ENCODE results near the gene KLF11. TPM values are rescaled to one million over a fixed set of nuclear protein-coding genes. Genes with fewer than 3 reads are reported as not detected.

KLF11 gene
- total RNA-seq, 3 donors from 2014 or later, result 22.0 to 27.5 (median 22.2) TPM

GRCh38 chr2:10057231-10058107, 14.1 kb downstream of the KLF11 start:
- Histone ChIP-seq H3K9me3 (no peaks in the 10 kb centered on the region), H3K27me3 (no peaks in the 10 kb centered on the region), H3K4me3 (peak overlapping the region; percentile 7 to 55 (median 38)), H3K4me1 (no peaks in the 10 kb centered on the region), H3K27ac (peak overlapping the region; percentile 75 to 77), H3K36me3 (no peaks in the 10 kb centered on the region)
- no peak for TF ChIP-seq POLR2AphosphoS5 (IDR thresholded peaks at IDR 0.05)
- intact Hi-C loops (cut with DNase I; ENCODE audit: low total_unique reads), result no loop called here
- DNase-seq (ENCODE audit: low spot score in 2 of 2), result peak in 1 of 2 donors; percentile 60

- Histone ChIP-seq H3K4me1 (no peaks in the 10 kb centered on the region), H3K36me3 (no peaks in the 10 kb centered on the region), H3K4me3 (no peak overlapping the region), H3K9me3 (no peaks in the 10 kb centered on the region), H3K27me3 (no peaks in the 10 kb centered on the region), H3K27ac (peak overlapping the region; percentile 75 to 77)
- TF ChIP-seq POLR2A (IDR thresholded peaks at IDR 0.05) (no peak), CTCF (IDR thresholded peaks at IDR 0.05) (no peak), POLR2AphosphoS5 (IDR thresholded peaks at IDR 0.05) (no peak)
- no peak for DNase-seq (ENCODE audit: low spot score in 2 of 2)
- intact Hi-C loops (cut with DNase I; ENCODE audit: low total_unique reads), result no loop called here
Observed at GRCh38 chr2:10058251-10059015, 15.1 kb downstream of the KLF11 start.

GRCh38 chr2:10059016-10059351, 15.6 kb downstream of the KLF11 start:
- H3K27ac ChIP-seq, result no peak overlapping the region
- H3K36me3 ChIP-seq, result no peaks in the 10 kb centered on the region
- no peaks in the 10 kb centered on the region for H3K4me1 ChIP-seq
- H3K9me3 ChIP-seq, result no peaks in the 10 kb centered on the region
- DNase-seq (ENCODE audit: low spot score in 2 of 2), result no peak
- H3K27me3 ChIP-seq, result no peaks in the 10 kb centered on the region
- intact Hi-C loops (cut with DNase I; ENCODE audit: low total_unique reads), result no loop called here
- H3K4me3 ChIP-seq, result no peak overlapping the region
- TF ChIP-seq POLR2A (IDR thresholded peaks at IDR 0.05) (no peak), CTCF (IDR thresholded peaks at IDR 0.05) (no peak), POLR2AphosphoS5 (IDR thresholded peaks at IDR 0.05) (no peak)

DNA sequence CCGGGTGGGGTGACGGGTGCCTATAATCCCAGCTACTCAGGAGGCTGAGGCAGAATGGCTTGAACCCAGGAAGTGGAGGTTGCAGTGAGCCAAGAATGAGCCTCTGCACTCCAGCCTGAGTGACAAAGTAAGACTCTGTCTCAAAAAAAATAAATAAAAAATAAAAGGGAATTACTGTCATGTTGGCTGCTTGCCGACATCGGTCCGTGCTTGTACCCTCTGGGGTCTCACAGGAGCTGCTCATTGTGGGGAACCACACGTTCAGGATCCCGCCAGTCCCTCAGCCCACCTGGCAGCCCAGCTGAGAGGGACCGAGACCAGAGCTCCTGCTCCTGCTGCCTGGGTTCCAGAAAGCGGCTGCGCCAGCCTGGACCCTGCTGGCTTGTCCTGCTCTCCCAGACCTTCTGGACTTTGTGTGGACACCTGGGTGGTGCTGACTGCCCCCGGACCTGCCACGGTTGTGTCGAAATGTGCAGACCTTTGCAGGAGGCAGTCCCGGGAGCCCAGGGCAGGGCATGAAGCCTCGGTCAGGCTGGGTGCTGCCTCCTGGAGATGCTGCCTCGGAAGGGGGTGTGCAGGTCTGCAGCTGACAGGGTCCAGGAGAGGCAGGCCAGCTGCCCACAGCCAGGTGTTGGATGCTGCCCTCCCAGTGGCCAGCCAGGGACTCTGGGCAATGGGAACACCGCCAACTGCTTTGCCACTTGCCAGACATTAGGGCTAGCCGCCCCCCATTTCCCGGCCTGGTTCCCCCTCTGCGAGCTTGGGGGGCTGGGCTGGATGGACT, 16.4 kb downstream of the KLF11 start:
- no peak for DNase-seq (ENCODE audit: low spot score in 2 of 2)
- H3K27me3 ChIP-seq, result no peaks in the 10 kb centered on the region
- H3K27ac ChIP-seq, result no peak overlapping the region
- intact Hi-C loops (cut with DNase I; ENCODE audit: low total_unique reads), result no loop called here
- H3K4me1 ChIP-seq, result no peaks in the 10 kb centered on the region
- TF ChIP-seq POLR2AphosphoS5 (IDR thresholded peaks at IDR 0.05) (no peak), POLR2A (IDR thresholded peaks at IDR 0.05) (no peak), CTCF (IDR thresholded peaks at IDR 0.05) (no peak)
- no peaks in the 10 kb centered on the region for H3K9me3 ChIP-seq
- H3K4me3 ChIP-seq, result no peak overlapping the region
- H3K36me3 ChIP-seq, result no peaks in the 10 kb centered on the region

DNA sequence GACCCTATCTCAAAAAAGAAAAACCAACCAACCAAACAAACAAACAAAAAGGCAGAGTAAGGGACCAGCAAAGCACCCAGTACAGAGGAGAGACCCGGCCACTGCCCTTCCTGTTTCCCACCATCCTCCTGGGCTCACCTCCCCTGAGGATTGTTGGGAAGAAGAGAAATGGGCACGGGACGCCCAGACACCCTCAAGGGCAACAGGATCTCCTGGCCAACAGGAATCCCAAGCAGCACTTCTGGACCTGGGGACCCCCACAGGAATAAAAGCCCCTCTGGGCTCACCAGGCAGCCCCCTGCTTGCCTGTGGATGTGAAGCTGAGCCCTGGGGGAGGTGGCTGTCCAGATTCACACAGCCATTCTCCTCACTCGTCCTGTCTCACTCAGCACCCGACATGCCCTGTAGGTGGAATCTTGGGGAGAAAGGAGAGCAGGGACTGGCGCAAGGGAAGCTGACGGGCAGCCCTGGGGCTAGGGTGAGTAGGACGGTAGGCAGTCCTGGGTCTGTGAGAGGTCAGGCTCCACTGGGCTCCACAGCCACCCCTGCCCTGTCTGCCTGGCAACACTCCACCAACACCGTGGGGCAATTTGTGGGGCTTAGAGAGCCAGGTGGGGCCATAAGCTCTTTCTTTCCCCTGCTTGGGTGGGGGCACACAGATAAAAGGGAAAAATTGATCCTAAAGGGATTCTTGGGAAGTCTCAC, 18.0 kb downstream of the KLF11 start:
- Histone ChIP-seq H3K4me3 (no peak overlapping the region), H3K4me1 (no peaks in the 10 kb centered on the region), H3K27ac (no peak overlapping the region), H3K27me3 (no peaks in the 10 kb centered on the region), H3K36me3 (no peaks in the 10 kb centered on the region), H3K9me3 (no peaks in the 10 kb centered on the region)
- TF ChIP-seq CTCF (IDR thresholded peaks at IDR 0.05) (no peak), POLR2AphosphoS5 (IDR thresholded peaks at IDR 0.05) (no peak)
- DNase-seq (ENCODE audit: low spot score in 2 of 2), result no peak
- intact Hi-C loops (cut with DNase I; ENCODE audit: low total_unique reads), result no loop called here

All from breast epithelium (tissue), 4 donors.